GM18519 (cell line): ENCODE data around the gene SYNDIG1.

Source experiments
- ATAC-seq: cut with Tn5 transposase; IDR thresholded peaks from one replicate; pipeline ENCODE4 v1.9.1; 2021; ENCODE audit warnings: mild to moderate bottlenecking, moderate library complexity; ENCODE audit not compliant: unreplicated experiment, low FRiP score

The SYNDIG1 gene

GRCh38 chr20:24518515-24518914 lies 49.1 kb downstream of the SYNDIG1 start:
- no peak for ATAC-seq

- no peak for ATAC-seq
Measured at GRCh38 chr20:24519476-24519875, 50.0 kb downstream of the SYNDIG1 start.

GRCh38 chr20:24521032-24521431 lies 51.6 kb downstream of the SYNDIG1 start:
- ATAC-seq: no peak

- ATAC-seq: no peak
Measured at GRCh38 chr20:24522452-24523330, 53.3 kb downstream of the SYNDIG1 start.

- ATAC-seq: no peak
Measured at GRCh38 chr20:24523661-24524060, 54.2 kb downstream of the SYNDIG1 start.

- no peak for ATAC-seq
Measured at GRCh38 chr20:24528583-24529368, 59.3 kb downstream of the SYNDIG1 start.

- ATAC-seq: no peak
Measured at GRCh38 chr20:24529369-24529719, 59.9 kb downstream of the SYNDIG1 start.

GRCh38 chr20:24530131-24530680 lies 60.8 kb downstream of the SYNDIG1 start:
- no peak for ATAC-seq

- no peak for ATAC-seq
Measured at GRCh38 chr20:24531202-24531601, 61.8 kb downstream of the SYNDIG1 start.

- no peak for ATAC-seq
Measured at GRCh38 chr20:24531631-24532419, 62.4 kb downstream of the SYNDIG1 start.

- ATAC-seq: no peak
Measured at GRCh38 chr20:24533449-24533848, 64.0 kb downstream of the SYNDIG1 start.

GRCh38 chr20:24534282-24534681 lies 64.9 kb downstream of the SYNDIG1 start:
- ATAC-seq: no peak

- no peak for ATAC-seq
Measured at GRCh38 chr20:24535941-24536730, 66.7 kb downstream of the SYNDIG1 start.

GRCh38 chr20:24537210-24537609 lies 67.8 kb downstream of the SYNDIG1 start:
- ATAC-seq: no peak

- no peak for ATAC-seq
Measured at GRCh38 chr20:24542721-24543120, 73.3 kb downstream of the SYNDIG1 start.

GRCh38 chr20:24543168-24543567 lies 73.7 kb downstream of the SYNDIG1 start:
- ATAC-seq: no peak

- no peak for ATAC-seq
Measured at GRCh38 chr20:24543741-24544140, 74.3 kb downstream of the SYNDIG1 start.

- no peak for ATAC-seq
Measured at GRCh38 chr20:24544371-24544770, 74.9 kb downstream of the SYNDIG1 start.

- no peak for ATAC-seq
Measured at GRCh38 chr20:24545168-24545567, 75.7 kb downstream of the SYNDIG1 start.
